Aorta (tissue), 5 donors: ENCODE data around the gene DNAI7. TPM values are rescaled to one million over a fixed set of nuclear protein-coding genes. Genes with fewer than 3 reads are reported as not detected.

Experiments
- ATAC-seq: fragments of 200-7000 bp; cut with Tn5 transposase; one replicate; pipeline ENCODE4 v1.9.1; 2022; ENCODE audit warnings: moderate library complexity; ENCODE audit not compliant: low FRiP score
- DNase-seq, 2 donors: peaks; one replicate each; pipeline ENCODE4 v3.0.0-alpha.2; 2020
- H3K27ac ChIP-seq, 2 donors: one replicate each; pipeline ENCODE4 v1.5.1; 2013; ENCODE audit warnings: low read length in 2 of 2, mild to moderate bottlenecking in 2 of 2, moderate library complexity in 2 of 2, control low read depth in 1 of 2, inconsistent platforms in 1 of 2, low read depth in 1 of 2
- H3K27me3 ChIP-seq, 2 donors: one replicate each; pipeline ENCODE4 v1.6.1; 2013; ENCODE audit warnings: control low read depth in 1 of 2, low read length in 1 of 2, mild to moderate bottlenecking in 1 of 2, moderate library complexity in 1 of 2; ENCODE audit not compliant: insufficient read depth in 2 of 2, control insufficient read depth in 1 of 2
- H3K36me3 ChIP-seq, 2 donors: one replicate each; pipeline ENCODE4 v1.6.1; 2013; ENCODE audit warnings: control low read depth in 1 of 2, low read length in 1 of 2, mild to moderate bottlenecking in 1 of 2; ENCODE audit not compliant: insufficient read depth in 2 of 2, control insufficient read depth in 1 of 2
- H3K4me1 ChIP-seq, 2 donors: one replicate each; pipeline ENCODE4 v1.6.1; 2013; ENCODE audit warnings: low read length in 2 of 2, control low read depth in 1 of 2, mild to moderate bottlenecking in 1 of 2, moderate library complexity in 1 of 2; ENCODE audit not compliant: insufficient read depth in 2 of 2, control insufficient read depth in 1 of 2
- H3K4me3 ChIP-seq, 2 donors: one replicate each; pipeline ENCODE4 v1.5.1; 2013; ENCODE audit warnings: low read length in 2 of 2, control low read depth in 1 of 2, mild to moderate bottlenecking in 1 of 2
- H3K9me3 ChIP-seq: one replicate; pipeline ENCODE4 v1.6.1; 2013; ENCODE audit warnings: mild to moderate bottlenecking, low read length; ENCODE audit not compliant: control insufficient read depth
- WGBS, 2 donors: extraction: QIAGEN DNeasy Blood & Tissue Kit; methylation state at CpG; one replicate each; pipeline ENCODE4 v1.1.7; 2013; 5-methylcytosine and 5-hydroxymethylcytosine counted together
- intact Hi-C, 2 donors: fragments of 100-400 bp; cut with DNase I; formaldehyde crosslinking; loops; one replicate each; pipeline versions ENCODE4 v1.14.2 to v1.15.0; 2022
- polyA plus RNA-seq, 2 donors: library from polyadenylated mRNA; stranded (reverse); fragments of 200-250 nt; gene quantifications; one replicate each; pipeline ENCODE4 v1.2.3, GENCODE V29; 2013
- total RNA-seq, 2 donors: library from RNA; stranded (reverse); fragmentation: NEBNext Ultra II Directional; extraction: Animal tissue kit (Norgen Biotek cat#: 25700); gene quantifications; one replicate each; pipeline ENCODE4 v1.2.1, GENCODE V29; 2021
- donor health status: healthy with polysubstance abuse.
- donor health status: Bipolar disorder and iron deficiency.
- donor health status: DM: no; HTN: no; CAD: no.
- donor health status: DM: no; HTN: no; CAD: no.
- donor health status: DM: yes; HTN: yes; CAD: no.

Gene DNAI7
- total and polyA plus RNA-seq, 4 donors: 0.24 to 1.2 (median 0.64) TPM; not detected in 1

DNA sequence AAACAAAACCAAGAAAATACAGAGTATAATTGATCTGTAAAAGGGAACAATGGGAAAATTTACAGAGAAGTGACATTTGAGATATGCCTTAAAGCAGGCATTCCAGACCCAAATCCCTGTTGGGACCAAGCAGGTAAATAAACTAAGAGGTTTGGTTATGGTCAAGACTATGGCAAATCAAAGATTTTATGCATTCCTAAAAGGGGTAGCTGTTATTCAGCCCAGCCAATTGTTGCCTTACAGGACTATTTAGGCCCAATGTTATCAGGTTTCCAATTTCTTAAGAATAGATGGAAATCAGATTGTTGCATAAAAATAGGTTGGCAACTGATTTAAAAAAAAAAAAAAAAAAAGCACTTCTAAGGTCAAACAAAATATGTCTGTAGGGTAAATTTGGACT is 5.3 kb downstream of the DNAI7 start:
- no peak overlapping the region for H3K27ac ChIP-seq
- DNase-seq: no peak
- no peak overlapping the region for H3K4me3 ChIP-seq
- intact Hi-C loops: no loop called here
- H3K36me3 ChIP-seq: no peaks in the 10 kb centered on the region
- no peaks in the 10 kb centered on the region for H3K9me3 ChIP-seq
- no peak for ATAC-seq
- H3K4me1 ChIP-seq: no peaks in the 10 kb centered on the region
- H3K27me3 ChIP-seq: no peaks in the 10 kb centered on the region

DNA sequence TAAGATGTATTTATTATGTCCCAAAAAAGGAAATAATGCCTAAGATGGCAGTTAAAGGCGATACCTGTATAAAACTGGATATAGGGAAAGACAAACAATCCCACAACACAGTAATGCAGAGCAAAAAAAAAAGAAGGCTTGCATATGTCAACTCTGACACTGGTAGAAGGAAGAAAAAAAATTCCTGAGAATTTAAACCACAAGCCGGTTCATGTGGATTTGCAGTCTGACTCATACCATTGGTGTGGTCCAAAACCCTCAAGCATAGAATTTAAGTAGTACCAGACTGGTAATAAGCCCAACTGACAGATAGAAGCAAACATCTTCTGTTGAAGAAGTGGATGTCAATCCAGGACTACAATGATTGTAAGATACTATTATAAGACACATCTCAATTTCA is 7.2 kb downstream of the DNAI7 start:
- Histone ChIP-seq H3K36me3 (no peaks in the 10 kb centered on the region), H3K4me3 (no peak overlapping the region), H3K9me3 (no peaks in the 10 kb centered on the region), H3K27ac (no peak overlapping the region), H3K4me1 (no peaks in the 10 kb centered on the region), H3K27me3 (no peaks in the 10 kb centered on the region)
- DNase-seq (no peak), ATAC-seq (no peak)
- intact Hi-C loops: no loop called here
- 55 to 57% methylated on average over 2 of the region's 2 CpGs for WGBS, 2 donors

DNA sequence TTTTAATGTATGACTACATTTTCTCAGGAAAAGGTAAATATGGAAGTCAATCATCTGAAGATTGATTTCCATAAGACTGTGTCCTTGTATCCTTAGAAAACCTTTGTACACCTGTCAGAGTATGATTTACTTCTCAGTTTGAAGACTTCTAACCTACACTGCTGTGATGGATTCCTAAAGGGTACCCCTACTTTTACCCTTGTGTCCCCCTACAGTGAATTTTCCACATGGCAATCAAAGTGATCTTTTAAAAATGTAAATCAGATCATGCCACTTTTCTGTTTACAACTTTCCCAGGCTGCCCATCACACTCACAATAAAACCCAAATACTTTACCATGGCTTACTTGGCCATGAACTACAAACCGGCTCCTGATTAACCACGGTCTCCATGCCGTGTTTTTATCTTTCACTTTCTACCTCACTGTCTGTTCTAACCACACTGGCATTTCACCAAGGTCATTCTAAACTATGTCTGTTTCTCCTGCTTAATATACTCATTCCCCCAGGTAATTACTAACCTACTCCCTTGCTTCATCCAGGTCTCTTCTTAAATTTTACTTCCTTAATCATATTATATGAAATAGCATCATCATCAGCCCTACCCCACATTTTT is 8.1 kb downstream of the DNAI7 start:
- H3K9me3 ChIP-seq: no peaks in the 10 kb centered on the region
- intact Hi-C loops: no loop called here

DNA sequence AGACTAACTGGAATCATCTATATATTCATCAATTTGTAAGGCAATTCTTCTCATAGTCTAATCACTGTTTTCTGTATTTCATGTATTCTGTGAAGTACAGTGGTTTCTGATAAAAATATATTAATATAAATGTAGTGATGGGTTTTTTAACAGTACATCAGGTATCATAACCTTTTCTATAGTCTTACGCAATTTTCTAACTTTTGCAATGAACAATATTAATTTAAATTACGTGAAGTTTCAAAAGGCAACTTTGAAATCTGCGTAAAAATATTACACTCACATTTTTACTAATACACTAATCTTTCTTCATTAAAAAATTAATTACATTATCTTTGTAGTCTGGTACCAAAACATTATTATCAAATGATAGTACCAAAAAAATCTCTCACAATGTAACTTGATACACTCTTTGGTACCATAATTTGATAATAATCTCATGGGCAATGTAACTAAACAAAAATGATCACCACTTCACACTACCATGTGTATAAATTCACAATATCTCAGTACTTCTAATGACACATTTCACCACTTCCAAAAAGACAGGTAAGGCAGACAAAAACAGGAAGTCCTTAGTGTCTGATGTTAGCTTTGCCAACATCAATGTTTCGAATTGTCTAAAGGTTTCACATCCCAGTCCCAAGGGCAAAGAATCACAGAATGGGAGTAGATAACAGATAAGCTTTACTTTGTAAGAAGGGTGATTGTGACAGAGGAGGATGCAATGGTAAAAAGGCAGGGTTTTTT is 8.7 kb downstream of the DNAI7 start:
- ATAC-seq (no peak), DNase-seq (no peak)
- Histone ChIP-seq H3K27me3 (no peaks in the 10 kb centered on the region), H3K9me3 (no peaks in the 10 kb centered on the region), H3K4me3 (no peak overlapping the region), H3K4me1 (no peaks in the 10 kb centered on the region), H3K27ac (no peak overlapping the region), H3K36me3 (no peaks in the 10 kb centered on the region)
- WGBS, 2 donors: 70 to 96% methylated on average over 4 of the region's 4 CpGs
- intact Hi-C loops: no loop called here

More for the DNA sequence above, 8.1 kb downstream of the DNAI7 start:
- H3K4me1 ChIP-seq: no peaks in the 10 kb centered on the region
- no peak overlapping the region for H3K27ac ChIP-seq
- H3K36me3 ChIP-seq: no peaks in the 10 kb centered on the region
- ATAC-seq (no peak), DNase-seq (no peak)
- no peak overlapping the region for H3K4me3 ChIP-seq
- H3K27me3 ChIP-seq: no peaks in the 10 kb centered on the region
- 83 to 90% methylated on average over 3 of the region's 3 CpGs for WGBS, 2 donors

DNA sequence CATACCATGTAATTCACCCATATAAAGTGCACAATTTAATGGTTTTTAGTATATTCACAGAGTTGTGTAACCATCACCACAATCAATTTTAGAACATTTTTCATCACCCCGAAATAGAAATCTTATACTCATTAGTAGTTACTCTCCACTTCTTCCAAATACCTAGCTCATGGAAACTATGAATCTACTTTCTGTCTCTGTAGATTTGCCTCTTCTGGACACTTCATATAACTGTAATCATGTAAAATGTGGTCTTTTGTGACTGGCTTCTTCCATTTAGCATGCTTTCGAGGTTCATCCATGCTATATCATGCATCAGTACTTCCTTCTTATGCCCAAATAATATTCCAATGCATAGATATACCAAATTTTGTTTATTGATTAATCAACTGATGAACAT is 10.8 kb downstream of the DNAI7 start:
- ATAC-seq: no peak
- intact Hi-C loops: no loop called here

DNA sequence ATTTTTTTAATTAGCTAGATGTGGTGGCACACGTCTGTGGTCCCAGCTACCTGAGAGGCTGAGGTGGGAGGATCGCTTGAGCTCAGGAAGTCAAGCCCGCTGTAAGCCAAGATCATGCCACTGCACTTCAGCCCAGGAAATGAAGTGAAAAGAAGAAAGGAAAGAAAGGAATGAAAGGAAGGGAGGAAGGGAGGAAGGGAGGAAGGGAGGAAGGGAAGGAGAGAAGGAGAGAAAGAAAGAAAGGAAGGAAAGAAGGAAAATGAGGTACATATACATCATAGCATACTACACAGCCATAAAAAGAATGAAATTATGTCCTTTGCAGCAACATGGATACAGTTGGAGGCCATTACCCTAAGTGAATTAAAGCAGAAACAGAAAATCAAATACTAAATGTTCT is 12.2 kb downstream of the DNAI7 start:
- Histone ChIP-seq H3K9me3 (no peaks in the 10 kb centered on the region), H3K27ac (no peak overlapping the region), H3K4me3 (no peak overlapping the region), H3K4me1 (no peaks in the 10 kb centered on the region), H3K27me3 (no peaks in the 10 kb centered on the region), H3K36me3 (no peaks in the 10 kb centered on the region)
- DNase-seq: no peak
- ATAC-seq: no peak
- 79% methylated on average over 3 of the region's 3 CpGs for WGBS, 2 donors
- intact Hi-C loops: no loop called here

More for the DNA sequence above, 10.8 kb downstream of the DNAI7 start:
- H3K36me3 ChIP-seq: no peaks in the 10 kb centered on the region
- no peak overlapping the region for H3K4me3 ChIP-seq
- no peaks in the 10 kb centered on the region for H3K9me3 ChIP-seq
- no peak overlapping the region for H3K27ac ChIP-seq
- H3K4me1 ChIP-seq: no peaks in the 10 kb centered on the region
- DNase-seq: no peak
- WGBS, 2 donors: 46 to 94% methylated on average over 2 of the region's 2 CpGs
- no peaks in the 10 kb centered on the region for H3K27me3 ChIP-seq

DNA sequence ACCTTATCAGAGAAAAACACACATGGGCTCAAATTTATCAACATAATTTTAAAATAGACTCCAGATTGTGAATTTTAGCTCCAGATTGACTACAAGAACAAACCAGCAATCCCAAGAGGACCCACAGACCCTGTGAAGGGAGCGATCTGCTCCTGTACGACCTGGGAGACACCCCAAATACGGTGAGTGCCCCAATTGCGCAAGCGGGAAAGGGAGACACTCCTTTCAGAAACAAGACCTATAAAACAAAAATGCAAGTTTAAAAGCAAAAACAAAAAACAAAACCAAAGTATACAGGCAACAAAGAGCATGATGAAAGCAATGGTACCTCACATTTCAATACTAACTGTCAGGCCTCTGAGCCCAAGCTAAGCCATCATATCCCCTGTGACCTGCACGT is 32.1 kb downstream of the DNAI7 start:
- Histone ChIP-seq H3K27ac (no peak overlapping the region), H3K36me3 (no peaks in the 10 kb centered on the region), H3K4me1 (no peaks in the 10 kb centered on the region), H3K27me3 (no peaks in the 10 kb centered on the region), H3K4me3 (no peak overlapping the region), H3K9me3 (no peaks in the 10 kb centered on the region)
- WGBS, 2 donors: 51 to 63% methylated on average over 6 of the region's 6 CpGs
- ATAC-seq: no peak
- no peak for DNase-seq
- intact Hi-C loops: no loop called here

DNA sequence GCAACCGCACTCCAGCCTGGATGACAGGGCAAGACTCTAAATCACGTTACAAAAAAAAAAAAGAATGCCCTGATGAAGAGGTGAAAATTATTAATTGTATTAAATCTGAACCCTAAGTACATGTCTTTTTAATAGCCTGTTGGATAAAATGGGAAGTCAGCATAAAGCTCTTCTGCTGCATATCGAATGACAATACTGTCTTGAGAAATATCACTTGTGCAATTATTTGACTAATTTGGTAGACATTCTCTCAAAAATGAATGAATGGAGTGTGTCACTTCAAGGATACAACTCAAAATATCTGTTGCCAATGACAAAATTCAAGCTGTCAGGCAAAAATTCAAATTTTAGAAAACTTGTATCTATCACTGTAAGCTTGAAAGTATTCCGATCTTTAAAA is 38.9 kb downstream of the DNAI7 start:
- Histone ChIP-seq H3K9me3 (no peaks in the 10 kb centered on the region), H3K4me1 (no peaks in the 10 kb centered on the region), H3K4me3 (no peak overlapping the region), H3K27ac (no peak overlapping the region), H3K36me3 (no peaks in the 10 kb centered on the region), H3K27me3 (no peaks in the 10 kb centered on the region)
- no peak for ATAC-seq
- intact Hi-C loops: no loop called here
- DNase-seq: no peak
- WGBS, 2 donors: 95 to 96% methylated on average over 4 of the region's 4 CpGs

DNA sequence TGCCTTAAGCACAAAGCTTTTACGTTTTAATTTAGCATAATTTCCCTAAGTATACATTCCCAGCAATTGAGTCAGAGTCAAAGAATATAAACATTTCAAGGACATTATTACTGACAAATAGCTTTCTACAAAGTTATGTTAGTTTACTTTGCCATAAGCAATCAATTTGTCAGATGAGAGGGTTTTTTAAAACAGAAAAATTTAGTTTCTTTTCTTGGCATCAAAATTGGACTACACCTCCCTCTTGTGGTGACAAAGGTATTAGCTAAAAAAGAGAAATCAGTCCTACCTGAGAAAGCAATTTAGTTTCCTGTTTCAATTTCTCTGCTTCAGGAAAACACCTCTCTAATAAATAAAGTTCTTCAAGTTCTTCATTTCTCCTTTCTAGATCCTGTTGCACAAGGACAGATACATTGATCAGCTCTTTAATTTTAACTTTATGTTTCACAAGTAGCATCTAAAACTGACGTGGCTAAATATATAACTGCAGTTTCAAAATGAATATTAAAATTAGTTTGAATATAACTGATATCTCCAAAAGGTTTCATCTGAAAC is 39.9 kb downstream of the DNAI7 start:
- intact Hi-C loops: no loop called here
- no peaks in the 10 kb centered on the region for H3K4me1 ChIP-seq
- H3K36me3 ChIP-seq: no peaks in the 10 kb centered on the region
- no peak overlapping the region for H3K4me3 ChIP-seq
- no peak for DNase-seq
- H3K27me3 ChIP-seq: no peaks in the 10 kb centered on the region
- ATAC-seq: no peak
- WGBS, 2 donors: 58 to 62% methylated on average over 2 of the region's 2 CpGs
- H3K27ac ChIP-seq: no peak overlapping the region
- no peaks in the 10 kb centered on the region for H3K9me3 ChIP-seq
